KMS-11 (cell line): ENCODE data around the gene MRGPRD.

Experiments
- H2AFZ ChIP-seq: fragments of 200-600 bp; sonication (generic); 2 replicates; pipeline ENCODE4 v1.6.1; 2016; ENCODE audit warnings: antibody characterized with exemption, mixed run types, low read depth
- H3K27ac ChIP-seq: fragments of 200-600 bp; sonication (generic); 2 replicates; pipeline ENCODE4 v1.6.1; 2016; ENCODE audit warnings: mild to moderate bottlenecking, mixed run types
- H3K27me3 ChIP-seq: fragments of 200-600 bp; sonication (generic); 2 replicates; pipeline ENCODE4 v1.6.1; 2017; ENCODE audit warnings: mild to moderate bottlenecking, low read depth, mixed run types, moderate library complexity; ENCODE audit not compliant: insufficient read depth
- H3K36me3 ChIP-seq: fragments of 200-600 bp; sonication (generic); 2 replicates; pipeline ENCODE4 v1.6.1; 2017; ENCODE audit warnings: mild to moderate bottlenecking, mixed run types; ENCODE audit not compliant: insufficient read depth
- H3K4me1 ChIP-seq: fragments of 200-600 bp; sonication (generic); 2 replicates; pipeline ENCODE4 v1.6.1; 2016; ENCODE audit warnings: mild to moderate bottlenecking, low read depth, mixed run types; ENCODE audit not compliant: poor library complexity, severe bottlenecking
- H3K4me2 ChIP-seq: fragments of 200-600 bp; sonication (generic); 2 replicates; pipeline ENCODE4 v1.7.0; 2016; ENCODE audit warnings: mild to moderate bottlenecking, mixed run types
- H3K4me3 ChIP-seq: fragments of 200-600 bp; sonication (generic); IDR thresholded peaks from 2 replicates; pipeline ENCODE4 v1.6.1; 2017; ENCODE audit warnings: low read depth, low read length, mixed read lengths; ENCODE audit not compliant: insufficient read depth
- H3K79me2 ChIP-seq: fragments of 200-600 bp; sonication (generic); 2 replicates; pipeline ENCODE4 v1.6.1; 2016; ENCODE audit warnings: low read depth, mixed run types; ENCODE audit not compliant: insufficient read depth
- H3K9ac ChIP-seq: fragments of 200-600 bp; sonication (generic); 2 replicates; pipeline ENCODE4 v1.6.1; 2016; ENCODE audit warnings: mild to moderate bottlenecking, mixed run types
- H4K20me1 ChIP-seq: fragments of 200-600 bp; sonication (generic); 2 replicates; pipeline ENCODE4 v1.6.1; 2016; ENCODE audit warnings: mild to moderate bottlenecking, mixed run types; ENCODE audit not compliant: insufficient read depth
- TF ChIP-seq, protein P1 (sequence below): fragments of 200-600 bp; sonication (generic); conservative IDR thresholded peaks from 2 replicates; pipeline ENCODE4 v1.6.1; 2017; ENCODE audit warnings: low read depth, mild to moderate bottlenecking, antibody characterized with exemption, low read length, moderate library complexity, mixed read lengths

The MRGPRD gene

GRCh38 chr11:68996376-68997123 lies 15.8 kb upstream of the MRGPRD start:
- Histone ChIP-seq H3K9ac (no peak overlapping the region), H3K27ac (no peak overlapping the region), H3K4me1 (no peaks in the 10 kb centered on the region), H3K27me3 (peaks cover 27% of the 10 kb centered on the region; the same call in 1 of the 2 replicates), H2AFZ (no peak overlapping the region), H3K79me2 (no peaks in the 10 kb centered on the region), H3K4me3 (no peak overlapping the region), H3K36me3 (no peaks in the 10 kb centered on the region), H3K4me2 (no peak overlapping the region), H4K20me1 (no peaks in the 10 kb centered on the region)
- TF ChIP-seq, protein P1, sequence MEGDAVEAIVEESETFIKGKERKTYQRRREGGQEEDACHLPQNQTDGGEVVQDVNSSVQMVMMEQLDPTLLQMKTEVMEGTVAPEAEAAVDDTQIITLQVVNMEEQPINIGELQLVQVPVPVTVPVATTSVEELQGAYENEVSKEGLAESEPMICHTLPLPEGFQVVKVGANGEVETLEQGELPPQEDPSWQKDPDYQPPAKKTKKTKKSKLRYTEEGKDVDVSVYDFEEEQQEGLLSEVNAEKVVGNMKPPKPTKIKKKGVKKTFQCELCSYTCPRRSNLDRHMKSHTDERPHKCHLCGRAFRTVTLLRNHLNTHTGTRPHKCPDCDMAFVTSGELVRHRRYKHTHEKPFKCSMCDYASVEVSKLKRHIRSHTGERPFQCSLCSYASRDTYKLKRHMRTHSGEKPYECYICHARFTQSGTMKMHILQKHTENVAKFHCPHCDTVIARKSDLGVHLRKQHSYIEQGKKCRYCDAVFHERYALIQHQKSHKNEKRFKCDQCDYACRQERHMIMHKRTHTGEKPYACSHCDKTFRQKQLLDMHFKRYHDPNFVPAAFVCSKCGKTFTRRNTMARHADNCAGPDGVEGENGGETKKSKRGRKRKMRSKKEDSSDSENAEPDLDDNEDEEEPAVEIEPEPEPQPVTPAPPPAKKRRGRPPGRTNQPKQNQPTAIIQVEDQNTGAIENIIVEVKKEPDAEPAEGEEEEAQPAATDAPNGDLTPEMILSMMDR = no peak

DNA sequence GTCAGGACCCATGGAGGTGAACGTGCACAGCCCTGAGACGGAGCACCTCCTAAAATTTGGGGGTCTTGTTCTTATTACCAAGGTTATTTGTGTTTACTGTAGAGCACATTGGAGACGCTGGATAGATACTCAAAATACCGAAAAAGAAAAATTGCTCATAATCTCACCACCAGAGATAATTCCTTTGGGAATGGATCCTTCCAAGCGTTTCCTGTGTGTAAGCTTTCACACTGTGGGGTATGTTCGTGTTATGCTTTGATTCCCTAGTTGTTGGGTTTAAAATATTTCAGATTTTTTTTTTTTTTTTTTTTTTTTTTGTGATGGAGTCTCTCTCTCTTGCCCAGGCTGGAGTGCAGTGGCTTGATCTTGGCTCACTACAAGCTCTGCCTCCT lies 14.1 kb upstream of the MRGPRD start:
- Histone ChIP-seq H3K27me3 (peaks cover 27% of the 10 kb centered on the region; the same call in 1 of the 2 replicates), H3K9ac (no peak overlapping the region), H4K20me1 (no peaks in the 10 kb centered on the region), H3K4me1 (no peaks in the 10 kb centered on the region), H2AFZ (no peak overlapping the region), H3K4me2 (no peak overlapping the region), H3K79me2 (no peaks in the 10 kb centered on the region), H3K27ac (no peak overlapping the region), H3K4me3 (no peak overlapping the region), H3K36me3 (no peaks in the 10 kb centered on the region)
- TF ChIP-seq, protein P1 = no peak

DNA sequence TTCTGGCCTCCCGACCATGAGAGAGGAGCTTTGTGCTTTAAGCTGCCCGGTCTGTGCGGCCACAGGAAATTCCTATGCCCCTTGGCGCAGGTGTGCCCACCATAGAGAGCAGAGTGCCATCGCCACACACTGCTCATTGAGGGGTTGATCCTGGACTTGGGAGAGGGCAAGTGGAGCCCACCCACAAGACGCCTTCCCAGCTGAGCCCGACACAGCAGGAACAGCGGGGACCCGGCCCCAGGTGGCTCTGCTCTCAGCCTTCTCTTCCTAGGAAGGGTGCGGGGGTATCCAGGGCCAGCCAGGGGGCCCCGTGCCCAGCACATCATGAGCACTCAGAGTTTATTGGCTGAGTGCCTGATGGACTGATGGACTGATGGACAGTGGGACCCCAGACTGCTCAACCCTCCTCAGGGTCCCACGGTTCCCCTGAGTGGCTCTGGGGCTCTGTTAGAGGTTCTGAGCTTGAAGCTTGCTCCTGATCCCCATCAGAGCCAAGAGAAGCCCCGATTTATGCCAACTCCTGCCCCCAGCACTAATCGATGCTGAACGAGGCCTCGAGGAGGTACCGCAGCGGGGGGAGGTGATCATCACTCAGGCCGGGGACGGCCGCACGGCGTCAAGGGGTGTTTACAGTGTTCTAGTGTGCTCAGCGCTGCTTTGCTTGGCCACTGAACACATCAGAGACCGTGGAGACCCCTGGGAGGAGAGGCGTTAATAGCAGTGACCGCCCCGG lies 13.5 kb upstream of the MRGPRD start:
- H3K9ac ChIP-seq = no peak overlapping the region
- H3K4me1 ChIP-seq = no peaks in the 10 kb centered on the region
- TF ChIP-seq, protein P1 = no peak
- no peak overlapping the region for H2AFZ ChIP-seq
- H3K27me3 ChIP-seq = peaks cover 27% of the 10 kb centered on the region; the same call in 1 of the 2 replicates
- H3K79me2 ChIP-seq = no peaks in the 10 kb centered on the region
- no peak overlapping the region for H3K27ac ChIP-seq
- no peaks in the 10 kb centered on the region for H4K20me1 ChIP-seq
- H3K4me2 ChIP-seq = no peak overlapping the region
- no peaks in the 10 kb centered on the region for H3K36me3 ChIP-seq
- no peak overlapping the region for H3K4me3 ChIP-seq

- no peaks in the 10 kb centered on the region for H3K36me3 ChIP-seq
- no peak overlapping the region for H3K4me2 ChIP-seq
- no peak overlapping the region for H3K27ac ChIP-seq
- peaks cover 19% of the 10 kb centered on the region; the same call in 1 of the 2 replicates for H3K27me3 ChIP-seq
- H2AFZ ChIP-seq = no peak overlapping the region
- H3K79me2 ChIP-seq = no peaks in the 10 kb centered on the region
- H3K9ac ChIP-seq = no peak overlapping the region
- TF ChIP-seq, protein P1 = no peak
- no peak overlapping the region for H3K4me3 ChIP-seq
- no peaks in the 10 kb centered on the region for H3K4me1 ChIP-seq
- H4K20me1 ChIP-seq = no peaks in the 10 kb centered on the region
Measured at GRCh38 chr11:68993546-68993945, 12.8 kb upstream of the MRGPRD start.
